Motor neuron (in vitro differentiated cells): Measurements from ENCODE around the gene PTTG1. TPM values are rescaled to one million over a fixed set of nuclear protein-coding genes. Genes with fewer than 3 reads are reported as not detected.
A peak's percentile ranks its signal among the peaks of the same experiment; 100 is the strongest.

ENCODE experiments used
- ATAC-seq, 8 experiments: fragments of 200-7000 bp; cut with Tn5 transposase; replicated peaks in 6 of 8; 2 replicates each; pipeline ENCODE4 v1.8.0; 2021; ENCODE audit warnings: mild to moderate bottlenecking in 8 of 8, moderate library complexity in 8 of 8
- H3K27ac ChIP-seq, 2 donors: fragments of 250-450 bp; sonication (Bioruptor Pico); 2 replicates each; pipeline ENCODE4 v1.9.0; 2021; ENCODE audit warnings: antibody characterized with exemption in 2 of 2, mild to moderate bottlenecking in 2 of 2, moderate library complexity in 1 of 2
- H3K4me1 ChIP-seq, 2 donors: fragments of 250-450 bp; sonication (Bioruptor Pico); replicated peaks in 1 of 2; 2 replicates each; pipeline ENCODE4 v1.6.1; 2021; ENCODE audit warnings: antibody characterized with exemption in 2 of 2, mild to moderate bottlenecking in 2 of 2, moderate library complexity in 1 of 2
- H3K4me3 ChIP-seq, 5 donors: fragments of 250-450 bp; sonication (Bioruptor Pico); 2 replicates each; pipeline ENCODE4 v1.9.0; 2021; ENCODE audit warnings: antibody characterized with exemption in 5 of 5, mild to moderate bottlenecking in 5 of 5, moderate library complexity in 4 of 5
- WGBS, 10 experiments: fragments of 450-650 bp; shearing (Covaris generic); methylation state at CpG; one replicate each; pipeline ENCODE4 v1.0.0; 2022; 5-methylcytosine and 5-hydroxymethylcytosine counted together
- in situ Hi-C, 9 experiments: fragments of 400-800 bp; cut with MboI; loops; one replicate each; pipeline ENCODE4 v1.15.0; 2021; ENCODE audit warnings: low sequenced_read_pairs in 9 of 9, low pct_unique_long_range_greater_than_20kb in 2 of 9; ENCODE audit not compliant: unreplicated experiment in 9 of 9
- total RNA-seq, 8 experiments: library from RNA; unstranded; fragments of 300-600 nt; gene quantifications; 2 replicates each; pipeline versions ENCODE4 v1.2.3 to v1.2.4, GENCODE V29; 2022

The PTTG1 gene
- total RNA-seq, 8 experiments from 2014 or later, result 3.1 to 201 (median 21.9) TPM

DNA sequence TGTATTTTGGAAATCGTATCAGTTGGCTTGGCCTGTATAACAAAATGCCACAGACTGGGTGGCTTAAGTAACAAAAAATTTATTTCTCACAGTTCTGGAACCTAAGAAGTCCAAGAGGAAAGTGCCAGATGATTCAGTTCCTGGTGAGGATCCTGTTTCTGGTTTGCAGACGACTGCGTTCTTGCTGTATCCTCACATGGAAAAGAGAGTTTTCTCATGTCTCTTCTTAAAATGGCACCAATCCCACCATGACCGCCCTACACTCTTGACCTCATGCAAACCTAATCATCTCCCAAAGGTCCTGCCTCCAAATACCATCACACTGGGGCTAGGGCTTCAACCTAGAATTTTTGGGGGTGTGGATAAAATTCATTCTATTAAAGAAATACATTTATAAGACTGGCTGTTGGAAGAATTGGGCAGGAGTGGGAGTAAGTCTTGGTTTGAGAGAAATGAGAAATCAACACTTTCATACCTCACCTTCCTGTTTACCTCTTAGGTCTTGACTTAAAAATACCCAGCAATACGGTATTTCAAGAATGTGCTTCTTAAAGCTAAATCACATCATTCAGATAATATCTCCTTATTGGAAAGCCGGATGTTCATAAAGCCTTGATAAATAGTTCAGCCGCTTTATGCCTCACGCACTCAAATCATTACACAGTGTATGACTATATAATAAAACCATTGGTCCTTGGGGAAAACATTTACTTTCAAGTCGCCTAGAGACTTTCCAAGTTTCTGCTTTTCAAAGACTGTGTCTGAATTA is 28.7 kb downstream of the PTTG1 start:
- H3K4me1 ChIP-seq, result no peaks in the 10 kb centered on the region
- WGBS, 10 experiments, result 61 to 97% (median 90%) methylated on average over 2 to 8 of the region's 9 CpGs
- no peak overlapping the region for H3K4me3 ChIP-seq
- in situ Hi-C loops, result no loop called here
- no peak overlapping the region for H3K27ac ChIP-seq
- no peak for ATAC-seq

GRCh38 chr5:160451281-160451680 is 29.6 kb downstream of the PTTG1 start:
- peaks cover 0 to 2% of the 10 kb centered on the region in 2 donors for H3K4me1 ChIP-seq
- no peak overlapping the region for H3K4me3 ChIP-seq
- no peak for ATAC-seq
- 80 to 100% (median 92%) methylated on average over 1 to 2 of the region's 2 CpGs; no CpG with 5 or more reads in 4 of the 10 experiments for WGBS, 10 experiments
- in situ Hi-C loops, result no loop called here
- no peak overlapping the region for H3K27ac ChIP-seq

- Histone ChIP-seq H3K4me1 (peaks cover 0 to 2% of the 10 kb centered on the region in 2 donors), H3K27ac (no peak overlapping the region), H3K4me3 (no peak overlapping the region)
- ATAC-seq, result no peak
- in situ Hi-C loops, result no loop called here
Measured at GRCh38 chr5:160452036-160452435, 30.4 kb downstream of the PTTG1 start.

GRCh38 chr5:160452795-160453194 is 31.1 kb downstream of the PTTG1 start:
- ATAC-seq, result no peak
- peaks cover 0 to 2% of the 10 kb centered on the region in 2 donors for H3K4me1 ChIP-seq
- 4 to 100% (median 88%) methylated on average over 1 to 6 of the region's 6 CpGs; no CpG with 5 or more reads in 1 of the 10 experiments for WGBS, 10 experiments
- in situ Hi-C loops, result no loop called here
- no peak overlapping the region for H3K4me3 ChIP-seq
- H3K27ac ChIP-seq, result no peak overlapping the region

- Histone ChIP-seq H3K27ac (no peak overlapping the region), H3K4me1 (peaks cover 0 to 2% of the 10 kb centered on the region in 2 donors), H3K4me3 (no peak overlapping the region)
- ATAC-seq, result no peak
- 0 to 90% (median 67%) methylated on average over 1 of the region's 1 CpG; no CpG with 5 or more reads in 5 of the 10 experiments for WGBS, 10 experiments
- in situ Hi-C loops, result no loop called here
Measured at GRCh38 chr5:160453751-160454150, 32.1 kb downstream of the PTTG1 start.

DNA sequence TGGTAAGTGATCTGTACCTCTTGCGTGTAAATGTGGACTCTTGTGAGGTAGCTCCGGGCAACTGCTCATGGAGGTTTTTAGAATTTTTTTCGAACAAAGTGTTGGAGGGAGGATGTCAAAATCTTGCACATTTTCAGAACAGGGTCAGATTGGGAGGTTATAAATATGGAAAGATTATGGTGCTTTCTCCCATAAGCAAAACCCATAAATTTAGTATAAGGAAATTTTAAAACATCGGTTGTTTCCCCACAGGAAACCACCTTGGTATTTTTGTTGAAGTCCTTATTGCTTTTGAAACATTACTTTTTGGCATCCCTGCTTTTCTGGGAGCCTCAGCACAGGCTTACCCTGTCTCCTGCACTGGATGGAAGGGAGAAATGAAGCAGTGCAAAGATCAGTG is 33.9 kb downstream of the PTTG1 start:
- in situ Hi-C loops, result no loop called here
- no peak overlapping the region for H3K27ac ChIP-seq
- WGBS, 10 experiments, result 0 to 100% (median 86%) methylated on average over 1 to 4 of the region's 4 CpGs; no CpG with 5 or more reads in 1 of the 10 experiments
- H3K4me3 ChIP-seq, result no peak overlapping the region
- peaks cover 0 to 2% of the 10 kb centered on the region in 2 donors for H3K4me1 ChIP-seq
- peak in 1 of 8 experiments; percentile 50 for ATAC-seq

GRCh38 chr5:160456480-160457177 is 35.0 kb downstream of the PTTG1 start:
- WGBS, 10 experiments, result 25 to 87% (median 54%) methylated on average over 1 to 7 of the region's 9 CpGs; no CpG with 5 or more reads in 3 of the 10 experiments
- H3K27ac ChIP-seq, result no peak overlapping the region
- ATAC-seq, result peak in 6 of 8 experiments; percentile 29 to 97 (median 70)
- H3K4me3 ChIP-seq, result no peak overlapping the region
- H3K4me1 ChIP-seq, result peaks cover 0 to 2% of the 10 kb centered on the region in 2 donors
- in situ Hi-C loops, result no loop called here

GRCh38 chr5:160457252-160457651 is 35.6 kb downstream of the PTTG1 start:
- Histone ChIP-seq H3K4me3 (no peak overlapping the region), H3K4me1 (peaks cover 0 to 2% of the 10 kb centered on the region in 2 donors), H3K27ac (no peak overlapping the region)
- in situ Hi-C loops, result no loop called here
- WGBS, 10 experiments, result 41 to 100% (median 87%) methylated on average over 1 to 5 of the region's 5 CpGs; no CpG with 5 or more reads in 1 of the 10 experiments
- peak in 2 of 8 experiments; percentile 34 to 68 for ATAC-seq

- Histone ChIP-seq H3K27ac (no peak overlapping the region), H3K4me3 (no peak overlapping the region), H3K4me1 (peaks cover 6% of the 10 kb centered on the region in 2 donors)
- WGBS, 10 experiments, result 71 to 100% (median 89%) methylated on average over 1 to 8 of the region's 8 CpGs; no CpG with 5 or more reads in 1 of the 10 experiments
- in situ Hi-C loops, result no loop called here
- no peak for ATAC-seq
Measured at GRCh38 chr5:160458806-160459800, 37.4 kb downstream of the PTTG1 start.

- peak in 1 of 8 experiments; percentile 29 for ATAC-seq
- no peak overlapping the region for H3K4me3 ChIP-seq
- no peak overlapping the region for H3K27ac ChIP-seq
- H3K4me1 ChIP-seq, result peaks cover 6% of the 10 kb centered on the region in 2 donors
- 0 to 100% (median 86%) methylated on average over 1 to 4 of the region's 4 CpGs; no CpG with 5 or more reads in 1 of the 10 experiments for WGBS, 10 experiments
- in situ Hi-C loops, result no loop called here
Measured at GRCh38 chr5:160460377-160461049, 38.9 kb downstream of the PTTG1 start.

- peaks cover 5 to 6% of the 10 kb centered on the region in 2 donors for H3K4me1 ChIP-seq
- H3K27ac ChIP-seq, result no peak overlapping the region
- WGBS, 10 experiments, result 67 to 100% (median 85%) methylated on average over 1 to 6 of the region's 6 CpGs; no CpG with 5 or more reads in 2 of the 10 experiments
- in situ Hi-C loops, result no loop called here
- H3K4me3 ChIP-seq, result no peak overlapping the region
- no peak for ATAC-seq
Measured at GRCh38 chr5:160461378-160461777, 39.7 kb downstream of the PTTG1 start.

GRCh38 chr5:160462167-160462566 is 40.5 kb downstream of the PTTG1 start:
- 80 to 100% (median 100%) methylated on average over 1 to 2 of the region's 2 CpGs; no CpG with 5 or more reads in 4 of the 10 experiments for WGBS, 10 experiments
- no peak for ATAC-seq
- Histone ChIP-seq H3K4me1 (peaks cover 5 to 6% of the 10 kb centered on the region in 2 donors), H3K4me3 (no peak overlapping the region), H3K27ac (no peak overlapping the region)
- in situ Hi-C loops, result no loop called here
